CD4-positive, alpha-beta T cell (primary cell): ENCODE data around the gene SNX33. TPM values are rescaled to one million over a fixed set of nuclear protein-coding genes. Genes with fewer than 3 reads are reported as not detected.
"Not testable (repeated sequence)": the region's sequence is repeated elsewhere in the genome, so short reads cannot be mapped to it uniquely, and the experiment has no call there.

Experiments used
- ATAC-seq: fragments of 200-7000 bp; cut with Tn5 transposase; one replicate; pipeline ENCODE4 v1.10.0; 2022; ENCODE audit warnings: mild to moderate bottlenecking; ENCODE audit not compliant: poor library complexity
- CTCF ChIA-PET: fragments of 350-600 bp; sonication (Branson Sonifier 250); formaldehyde crosslinking; loops from one replicate; lab custom pipeline; 2021; ENCODE audit warnings: antibody characterized with exemption, inconsistent platforms; lab: Charles Lee
- POLR2A ChIA-PET: fragments of 350-600 bp; sonication (Branson Sonifier 250); formaldehyde crosslinking; loops from one replicate; lab custom pipeline; 2021; ENCODE audit warnings: antibody characterized with exemption, inconsistent platforms; lab: Charles Lee
- DNase-seq, 14 experiments: peaks; one replicate each; pipeline ENCODE4 v3.0.0-alpha.2; 2013 to 2020; ENCODE audit warnings: mixed read lengths in 2 of 14
- H3K27ac ChIP-seq, 2 donors: one replicate each; pipeline versions ENCODE4 v1.5.1 to v1.7.0; 2013; ENCODE audit warnings: low read length in 2 of 2, low read depth in 1 of 2, mild to moderate bottlenecking in 1 of 2
- H3K27me3 ChIP-seq, 2 experiments: 1 replicate in 1 of 2; 2 replicates in 1 of 2; pipeline versions ENCODE4 v1.6.1 to v1.7.0; 2013; ENCODE audit warnings: low read length in 2 of 2, control low read depth in 1 of 2, mild to moderate bottlenecking in 1 of 2, moderate library complexity in 1 of 2; ENCODE audit not compliant: insufficient read depth in 2 of 2, control insufficient read depth in 1 of 2
- H3K36me3 ChIP-seq: one replicate; pipeline ENCODE4 v1.6.1; 2013; ENCODE audit warnings: low read length, control low read depth; ENCODE audit not compliant: insufficient read depth
- H3K4me1 ChIP-seq: one replicate; pipeline ENCODE4 v1.6.1; 2013; ENCODE audit warnings: low read length, control low read depth; ENCODE audit not compliant: insufficient read depth
- H3K4me3 ChIP-seq: one replicate; pipeline ENCODE4 v1.5.1; 2013; ENCODE audit warnings: mild to moderate bottlenecking, low read length, moderate library complexity
- H3K9me3 ChIP-seq, 2 experiments: 1 replicate in 1 of 2; 2 replicates in 1 of 2; pipeline versions ENCODE4 v1.6.1 to v1.7.0; 2013; ENCODE audit warnings: low read length in 2 of 2, mild to moderate bottlenecking in 2 of 2, control low read depth in 1 of 2, moderate library complexity in 1 of 2; ENCODE audit not compliant: control insufficient read depth in 1 of 2, insufficient read depth in 1 of 2
- H3K27ac Mint-ChIP-seq: one replicate; pipeline ENCODE4 v1.8.0; 2020; ENCODE audit warnings: mixed read lengths
- H3K27me3 Mint-ChIP-seq: one replicate; pipeline ENCODE4 v1.8.0; 2021; ENCODE audit warnings: mixed read lengths
- H3K36me3 Mint-ChIP-seq: one replicate; pipeline ENCODE4 v1.8.0; 2021; ENCODE audit warnings: low read depth, mixed read lengths
- H3K4me1 Mint-ChIP-seq: one replicate; pipeline ENCODE4 v1.8.0; 2021; ENCODE audit warnings: low read depth, mixed read lengths
- H3K4me3 Mint-ChIP-seq: one replicate; pipeline ENCODE4 v1.8.0; 2020; ENCODE audit warnings: mild to moderate bottlenecking, mixed read lengths
- H3K9me3 Mint-ChIP-seq: one replicate; pipeline ENCODE4 v1.8.0; 2020; ENCODE audit warnings: mixed read lengths
- intact Hi-C, 2 experiments: fragments of 100-400 bp; cut with DNase I in 1 of 2; cut with micrococcal nuclease in 1 of 2; formaldehyde crosslinking; loops; one replicate each; pipeline versions ENCODE4 v1.15.1 to v1.9.0; 2023 to 2025; cut with DNase I, micrococcal nuclease
- total RNA-seq, 174 experiments: library from RNA in 2 of 174; stranded (reverse) in 2 of 174; gene quantifications; one replicate each; pipeline ENCODE4 v1.2.3 and lab custom pipeline; 2021 to 2026
- TF ChIP-seq, protein P1 (sequence below): fragments of 200-600 bp; IDR thresholded peaks from one replicate; pipeline ENCODE4 v1.8.0; 2022; ENCODE audit warnings: antibody characterized with exemption, mild to moderate bottlenecking

Gene SNX33
- total RNA-seq, 2 experiments from 2014 or later, result 0.59 to 0.82 TPM

DNA sequence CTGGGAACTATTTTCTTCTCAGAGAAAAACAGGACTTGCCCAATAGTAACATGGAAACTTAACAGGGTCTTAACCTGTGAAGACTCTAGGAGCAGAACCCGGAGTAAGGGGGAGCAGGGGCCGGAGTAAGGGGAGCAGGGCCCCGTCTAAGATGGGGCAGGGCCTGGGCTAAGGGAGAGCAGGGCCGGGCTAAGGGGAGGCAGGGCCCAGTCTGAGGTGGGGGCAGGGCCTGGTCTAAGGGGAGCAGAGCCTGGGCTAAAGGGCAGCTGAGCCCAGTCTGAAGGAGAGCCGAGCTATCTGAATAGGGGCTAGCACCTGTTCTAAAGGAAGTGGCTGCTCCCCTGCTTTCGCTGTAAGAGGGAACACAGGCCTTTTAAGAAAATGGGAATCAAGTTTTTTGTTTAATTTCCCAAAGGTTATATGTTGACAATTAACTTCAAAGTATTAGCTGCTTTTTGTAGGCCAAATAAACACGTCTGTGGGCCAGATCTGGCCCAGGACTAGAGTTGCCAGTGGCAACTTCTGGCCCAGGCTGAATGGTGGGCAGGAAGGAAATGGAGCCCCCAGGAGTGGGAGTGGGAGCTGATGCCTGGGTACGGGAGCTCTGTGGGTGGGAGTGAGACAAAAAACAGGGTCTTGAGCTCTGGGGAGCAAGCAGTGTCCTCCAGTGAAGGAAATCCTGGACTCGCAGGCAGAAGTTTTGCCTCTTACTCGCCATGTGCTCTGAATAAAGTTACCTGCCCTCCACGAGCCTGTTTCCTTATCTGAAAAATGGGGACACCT lies 32.5 kb downstream of the SNX33 start:
- no peaks in the 10 kb centered on the region for H3K4me1 Mint-ChIP-seq
- no peaks in the 10 kb centered on the region for H3K9me3 ChIP-seq
- H3K36me3 Mint-ChIP-seq, result no peaks in the 10 kb centered on the region
- H3K4me3 Mint-ChIP-seq, result no peak overlapping the region
- no peak overlapping the region for H3K27ac ChIP-seq
- intact Hi-C loops, result loop anchor here in 1 of 2 experiments (5.0 kb wide), 1 partner anchor 122 kb away; no protein-coding TSS in a partner anchor
- ChIA-PET CTCF (no interaction called here), POLR2A (no interaction called here)
- H3K4me1 ChIP-seq, result peaks cover 5% of the 10 kb centered on the region
- TF ChIP-seq, protein P1, sequence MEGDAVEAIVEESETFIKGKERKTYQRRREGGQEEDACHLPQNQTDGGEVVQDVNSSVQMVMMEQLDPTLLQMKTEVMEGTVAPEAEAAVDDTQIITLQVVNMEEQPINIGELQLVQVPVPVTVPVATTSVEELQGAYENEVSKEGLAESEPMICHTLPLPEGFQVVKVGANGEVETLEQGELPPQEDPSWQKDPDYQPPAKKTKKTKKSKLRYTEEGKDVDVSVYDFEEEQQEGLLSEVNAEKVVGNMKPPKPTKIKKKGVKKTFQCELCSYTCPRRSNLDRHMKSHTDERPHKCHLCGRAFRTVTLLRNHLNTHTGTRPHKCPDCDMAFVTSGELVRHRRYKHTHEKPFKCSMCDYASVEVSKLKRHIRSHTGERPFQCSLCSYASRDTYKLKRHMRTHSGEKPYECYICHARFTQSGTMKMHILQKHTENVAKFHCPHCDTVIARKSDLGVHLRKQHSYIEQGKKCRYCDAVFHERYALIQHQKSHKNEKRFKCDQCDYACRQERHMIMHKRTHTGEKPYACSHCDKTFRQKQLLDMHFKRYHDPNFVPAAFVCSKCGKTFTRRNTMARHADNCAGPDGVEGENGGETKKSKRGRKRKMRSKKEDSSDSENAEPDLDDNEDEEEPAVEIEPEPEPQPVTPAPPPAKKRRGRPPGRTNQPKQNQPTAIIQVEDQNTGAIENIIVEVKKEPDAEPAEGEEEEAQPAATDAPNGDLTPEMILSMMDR, result no peak
- DNase-seq (no peak), ATAC-seq (no peak)
- no peak overlapping the region for H3K4me3 ChIP-seq
- no peaks in the 10 kb centered on the region for H3K27me3 Mint-ChIP-seq
- no peaks in the 10 kb centered on the region for H3K27me3 ChIP-seq
- H3K9me3 Mint-ChIP-seq, result no peaks in the 10 kb centered on the region
- H3K27ac Mint-ChIP-seq, result no peak overlapping the region
- H3K36me3 ChIP-seq, result no peaks in the 10 kb centered on the region

- Mint-ChIP-seq H3K27ac (no peak overlapping the region), H3K9me3 (no peaks in the 10 kb centered on the region), H3K4me3 (no peak overlapping the region), H3K36me3 (no peaks in the 10 kb centered on the region), H3K27me3 (no peaks in the 10 kb centered on the region), H3K4me1 (no peaks in the 10 kb centered on the region)
- Histone ChIP-seq H3K4me1 (peaks cover 5% of the 10 kb centered on the region), H3K9me3 (no peaks in the 10 kb centered on the region), H3K4me3 (no peak overlapping the region), H3K27ac (no peak overlapping the region), H3K36me3 (no peaks in the 10 kb centered on the region), H3K27me3 (no peaks in the 10 kb centered on the region)
- no peak for DNase-seq
- CTCF ChIA-PET, result interaction anchor here (0.7 to 1.3 kb wide), 2 partner anchors 173 to 315 kb away, joined by 3 to 4 read pairs (median 3); no protein-coding TSS in a partner anchor
- POLR2A ChIA-PET, result interaction anchor here (1.2 kb wide), 1 partner anchor 315 kb away, joined by 3 read pairs; no protein-coding TSS in a partner anchor
- TF ChIP-seq, protein P1, result no peak
- intact Hi-C loops, result loop anchor here (1.0 to 5.0 kb wide), 5 partner anchors 120 to 654 kb away; partner anchors contain the start of gene MAN2C1 (in 1 of the 2)
- no peak for ATAC-seq
Measured at GRCh38 chr15:75682181-75683135, 34.7 kb downstream of the SNX33 start.

DNA sequence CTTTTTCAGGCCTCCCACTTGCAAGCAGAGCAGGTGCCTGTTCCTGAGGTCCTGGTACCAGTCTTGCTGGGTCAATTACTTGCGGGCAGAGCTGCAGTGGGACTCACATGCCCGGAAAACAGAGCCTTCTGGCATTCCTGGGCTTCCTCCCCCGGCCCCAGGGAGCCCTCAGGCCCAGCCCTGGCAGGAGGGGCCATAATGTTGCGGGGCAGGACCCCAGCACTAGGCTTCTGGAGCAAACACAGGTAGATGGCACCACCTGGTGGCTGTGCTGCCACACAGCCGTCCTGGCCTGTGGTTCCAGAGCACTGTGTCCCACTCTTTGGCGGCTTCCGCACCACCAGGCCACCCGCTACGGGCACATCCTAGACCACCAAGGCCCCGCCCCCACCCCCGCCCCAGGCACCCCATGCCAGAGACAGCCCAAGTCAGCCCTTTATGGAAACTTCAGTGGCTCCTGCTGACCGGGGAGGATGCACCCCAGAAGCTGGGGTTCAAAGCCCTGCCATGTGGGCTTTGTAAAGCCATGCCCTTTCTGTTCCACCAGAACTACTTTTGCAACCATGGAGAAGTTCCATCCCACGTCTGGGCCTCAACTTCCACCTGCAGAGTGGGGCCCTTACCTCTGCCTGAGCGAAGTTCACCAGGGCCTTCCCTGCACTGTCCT lies 36.1 kb downstream of the SNX33 start:
- H3K36me3 ChIP-seq, H3K27ac Mint-ChIP-seq, H3K4me3 Mint-ChIP-seq, POLR2A ChIA-PET, H3K9me3 Mint-ChIP-seq, H3K36me3 Mint-ChIP-seq, H3K27me3 ChIP-seq, H3K27me3 Mint-ChIP-seq, H3K4me3 ChIP-seq, H3K27ac ChIP-seq, H3K4me1 Mint-ChIP-seq, H3K4me1 ChIP-seq, H3K9me3 ChIP-seq: not testable (repeated sequence)
- ATAC-seq, result peak; percentile 80
- peak; percentile 37 to 80 (median 59) for DNase-seq
- CTCF ChIA-PET, result interaction anchor here (1.3 kb wide), 1 partner anchor 316 kb away, joined by 4 read pairs; no protein-coding TSS in a partner anchor
- TF ChIP-seq, protein P1, result peak; percentile 74
- intact Hi-C loops, result loop anchor here (1.0 to 5.0 kb wide), 5 partner anchors 119 to 655 kb away; partner anchors contain the start of gene MAN2C1 (in 1 of the 2)
